ENCODE measurements around the gene GART.

- no peak for TF ChIP-seq CTCF (optimal IDR thresholded peaks at IDR 0.05 in 1 of 3, IDR thresholded peaks at IDR 0.05 in 1 of 3, conservative IDR thresholded peaks at IDR 0.05 in 1 of 3; ENCODE audit: extremely low read depth in 1 of 3, insufficient read depth in 2 of 3, low read length in 3 of 3)
- TF ChIP-seq EZH2 (IDR thresholded peaks at IDR 0.05; ENCODE audit: low read length) = no peak
Measured at GRCh38 chr21:33510826-33511225, 31.1 kb downstream of the GART start.
